Adipose tissue (tissue), 3 donors: ENCODE data around the gene TIPARP. TPM values are rescaled to one million over a fixed set of nuclear protein-coding genes. Genes with fewer than 3 reads are reported as not detected.

Experiments used
- H3K27ac ChIP-seq: one replicate; pipeline ENCODE4 v1.5.1; 2013; ENCODE audit warnings: low read depth, low read length
- WGBS, 3 donors: extraction: QIAGEN DNeasy Blood & Tissue Kit; methylation state at CpG; one replicate each; pipeline ENCODE4 v1.1.7; 2013; 5-methylcytosine and 5-hydroxymethylcytosine counted together
- polyA plus RNA-seq, 3 donors: library from polyadenylated mRNA; stranded (reverse); fragments of 200-250 nt; gene quantifications; one replicate each; pipeline ENCODE4 v1.2.3, GENCODE V29; 2013
- donor health status: healthy with polysubstance abuse.
- donor health status: Bipolar disorder and iron deficiency.
- donor health status: healthy.

Gene TIPARP
- polyA plus RNA-seq, 3 donors, result 7.4 to 94.6 (median 50.4) TPM

- H3K27ac ChIP-seq, result no peak overlapping the region
- 75 to 85% (median 81%) methylated on average over 4 of the region's 4 CpGs for WGBS, 3 donors
Observed at GRCh38 chr3:156750874-156751245, 76.5 kb downstream of the TIPARP start.

GRCh38 chr3:156751461-156752025 lies 77.2 kb downstream of the TIPARP start:
- 35 to 41% (median 41%) methylated on average over 15 of the region's 15 CpGs for WGBS, 3 donors
- H3K27ac ChIP-seq, result no peak overlapping the region

Other genes starting within 250 kb of the TIPARP start
- 100 to 1,000 TPM in 2 of 3 donors, 10 to 100 TPM in 1; 76.0 to 201 (median 102) TPM for gene SSR3, start 119.5 kb upstream of the TIPARP start, polyA plus RNA-seq
- under 1 TPM; 0.37 to 0.64 (median 0.45) TPM for gene LEKR1, start 151.8 kb downstream of the TIPARP start, polyA plus RNA-seq